NCI-H460 (cell line): Measurements from ENCODE around the gene SH3RF3. TPM values are rescaled to one million over a fixed set of nuclear protein-coding genes. Genes with fewer than 3 reads are reported as not detected.

ENCODE experiments used
- DNase-seq: peaks from one replicate; pipeline ENCODE4 v3.0.0-alpha.2; 2016; ENCODE audit warnings: low read depth; ENCODE audit errors: extremely low read depth
- total RNA-seq: library from RNA; depleted of rRNA; stranded (reverse); fragments of >200 nt; shearing (Covaris generic); gene quantifications from 2 replicates; pipeline ENCODE4 v1.2.3, GENCODE V29; 2014

Gene SH3RF3
- total RNA-seq, 1 experiment from 2014 or later, result 0.32 TPM

DNA sequence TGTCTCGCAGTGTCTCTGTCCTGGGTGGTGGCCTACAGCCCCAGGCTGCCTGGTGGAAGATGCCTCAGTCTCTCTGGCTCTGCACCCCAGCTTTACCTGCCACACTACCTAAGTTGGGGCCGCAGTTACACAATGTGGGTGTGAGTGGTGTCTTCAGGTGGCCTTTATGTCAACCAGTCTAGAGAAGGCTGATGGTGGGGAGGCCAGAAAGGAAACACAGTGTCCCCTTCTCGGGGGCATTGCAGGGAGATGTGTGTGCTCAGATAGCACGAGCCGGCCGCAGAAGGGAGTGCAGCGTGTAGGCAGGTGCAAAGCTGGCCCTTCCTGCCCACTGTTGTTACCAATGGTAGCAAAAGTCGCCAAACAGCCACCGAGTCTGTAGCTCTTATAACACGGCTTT is 216.1 kb downstream of the SH3RF3 start:
- no peak for DNase-seq

- no peak for DNase-seq
Measured at GRCh38 chr2:109345653-109346480, 216.9 kb downstream of the SH3RF3 start.

DNA sequence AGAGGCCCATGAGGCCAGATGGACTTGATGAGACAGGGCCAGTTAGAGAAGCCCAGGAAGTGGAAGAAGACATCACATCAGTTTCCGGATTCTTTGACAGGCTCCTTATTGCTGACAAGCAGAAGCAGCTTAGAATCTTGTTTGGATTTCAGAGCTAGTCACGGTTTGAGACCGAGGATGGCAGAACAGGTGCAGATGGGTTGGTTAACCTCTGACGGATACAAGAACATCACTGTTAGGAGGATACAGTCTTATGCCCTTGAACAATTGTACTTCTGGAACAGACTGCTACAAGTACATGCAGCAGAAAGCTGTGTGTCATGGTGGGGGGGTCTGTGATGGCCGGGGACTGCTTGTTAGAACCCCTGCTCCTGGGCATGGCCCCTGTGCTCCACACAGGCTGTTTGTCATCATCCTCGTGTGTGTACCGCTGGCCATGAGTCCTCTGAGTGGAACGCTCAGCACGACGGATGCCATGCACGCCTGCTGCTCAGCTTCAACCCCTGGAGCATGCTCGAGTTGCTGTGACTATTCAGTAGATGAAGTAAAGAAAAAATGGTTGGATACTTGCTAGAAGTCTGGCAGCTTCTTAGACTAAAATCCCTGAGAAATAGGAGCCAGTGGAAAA is 217.7 kb downstream of the SH3RF3 start:
- no peak for DNase-seq

DNA sequence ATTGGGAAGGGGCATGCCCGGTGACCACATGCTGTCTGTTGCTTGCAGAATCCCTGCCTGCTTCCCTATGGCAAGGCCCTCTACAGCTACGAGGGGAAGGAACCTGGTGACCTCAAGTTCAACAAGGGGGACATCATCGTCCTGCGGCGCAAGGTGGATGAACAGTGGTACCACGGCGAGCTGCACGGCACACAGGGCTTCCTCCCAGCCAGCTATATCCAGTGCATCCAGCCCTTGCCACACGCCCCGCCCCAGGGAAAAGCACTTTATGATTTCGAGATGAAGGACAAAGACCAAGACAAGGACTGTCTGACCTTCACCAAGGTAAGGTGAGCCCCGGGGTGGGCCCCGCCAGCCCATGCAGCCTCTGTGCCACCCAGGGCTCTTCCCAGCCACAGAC is 218.6 kb downstream of the SH3RF3 start:
- DNase-seq, result no peak

GRCh38 chr2:109348190-109348589 is 219.2 kb downstream of the SH3RF3 start:
- DNase-seq, result no peak

- DNase-seq, result no peak
Measured at GRCh38 chr2:109348671-109349502, 219.9 kb downstream of the SH3RF3 start.

- no peak for DNase-seq
Measured at GRCh38 chr2:109349503-109350465, 220.8 kb downstream of the SH3RF3 start.

DNA sequence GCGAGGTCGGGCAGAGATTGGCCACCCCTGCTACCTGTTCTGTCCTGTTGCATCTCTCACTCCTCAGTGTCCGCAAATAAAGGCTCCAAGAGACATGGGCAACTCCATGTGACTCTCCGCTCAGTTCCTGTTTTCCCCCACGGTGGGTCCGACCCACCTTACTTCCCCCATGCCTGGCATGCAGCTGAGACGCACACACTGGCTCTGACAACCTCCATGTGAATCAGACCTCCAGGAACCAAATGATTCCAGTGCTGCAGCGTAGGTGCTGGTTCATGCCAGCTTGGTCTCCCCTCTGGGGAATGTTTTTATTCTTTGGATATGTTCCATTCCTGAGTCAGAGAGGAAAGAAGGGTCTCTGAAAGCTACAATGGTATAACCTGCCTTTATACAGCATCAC is 221.5 kb downstream of the SH3RF3 start:
- DNase-seq, result no peak

- no peak for DNase-seq
Measured at GRCh38 chr2:109351164-109351756, 222.3 kb downstream of the SH3RF3 start.

DNA sequence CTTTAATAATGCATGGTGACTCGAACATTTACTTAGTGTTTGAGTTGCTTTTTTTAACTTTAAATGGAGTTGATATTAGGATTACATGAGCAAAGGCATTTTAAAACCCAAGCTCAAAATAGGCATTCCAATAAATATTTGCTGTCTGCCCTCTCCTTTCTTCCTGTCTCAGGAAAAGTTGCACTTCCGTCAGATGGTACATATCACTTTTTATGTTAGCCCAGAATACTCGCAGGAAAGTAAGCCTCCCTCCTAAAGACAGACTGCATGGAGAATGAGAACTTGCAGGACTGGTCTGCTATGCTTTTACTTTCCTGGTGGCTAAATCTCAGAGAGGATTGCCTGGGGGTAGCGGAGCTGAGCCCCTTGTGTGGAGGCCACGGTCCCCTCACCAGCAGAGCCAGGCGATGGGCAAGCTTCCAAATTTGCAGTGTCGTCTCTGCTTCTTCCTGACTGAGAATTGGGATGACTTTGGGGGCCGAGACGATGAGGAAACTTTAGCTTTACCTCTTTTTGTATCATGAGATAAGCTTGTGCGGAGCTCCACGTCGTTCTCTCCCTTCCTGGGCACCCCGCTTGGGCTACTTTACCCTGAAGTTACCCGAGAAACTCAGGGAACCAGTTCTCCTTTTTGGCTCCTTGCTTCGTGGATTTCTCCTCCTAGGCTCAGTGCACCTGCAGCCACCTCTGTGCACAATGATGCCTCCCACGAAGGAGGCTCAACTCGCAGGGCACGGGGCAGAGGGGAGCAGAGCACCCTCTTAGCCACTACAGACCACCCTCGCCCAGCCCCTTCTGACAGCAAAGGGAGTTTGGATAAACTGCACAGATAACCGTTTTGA is 223.3 kb downstream of the SH3RF3 start:
- no peak for DNase-seq

DNA sequence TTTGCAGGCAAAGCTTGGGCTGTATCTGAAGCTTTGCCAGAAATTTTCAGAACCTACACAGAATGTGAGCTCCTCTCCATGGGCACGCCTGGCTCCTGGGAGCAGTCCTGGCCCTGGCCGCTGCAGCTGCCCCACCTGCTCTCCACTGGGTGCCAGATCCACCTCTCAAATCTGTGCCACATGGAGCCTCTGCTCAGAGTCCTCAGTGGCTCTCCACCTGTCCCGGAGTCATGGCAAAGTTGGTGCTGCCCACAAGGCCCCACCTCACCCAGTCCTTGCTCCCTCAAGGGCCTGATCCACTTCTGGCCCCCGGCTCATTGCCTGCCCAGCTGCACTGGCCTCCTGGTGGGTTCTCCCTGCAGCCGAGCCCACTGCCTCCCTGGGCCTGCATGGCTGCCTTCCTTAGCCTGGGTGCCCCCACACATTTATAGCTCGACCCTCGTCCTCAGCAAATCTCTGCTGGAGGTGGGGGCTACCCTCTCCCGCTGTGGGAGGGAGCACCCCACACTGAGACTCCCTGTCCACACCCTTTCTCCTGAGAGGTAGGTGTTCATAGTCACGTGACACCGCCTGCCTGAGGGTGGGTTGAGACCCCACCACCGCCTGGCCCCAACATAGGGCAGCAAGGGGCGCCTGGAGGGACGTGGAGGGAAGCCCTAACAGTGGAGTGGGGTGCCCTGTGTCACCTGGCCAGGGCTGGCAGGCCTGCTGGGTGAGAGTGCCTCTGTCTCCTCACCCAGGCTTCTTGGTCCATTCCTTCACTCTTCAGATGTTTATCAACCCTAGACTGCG is 224.1 kb downstream of the SH3RF3 start:
- no peak for DNase-seq

GRCh38 chr2:109353806-109354745 is 225.1 kb downstream of the SH3RF3 start:
- DNase-seq, result no peak

DNA sequence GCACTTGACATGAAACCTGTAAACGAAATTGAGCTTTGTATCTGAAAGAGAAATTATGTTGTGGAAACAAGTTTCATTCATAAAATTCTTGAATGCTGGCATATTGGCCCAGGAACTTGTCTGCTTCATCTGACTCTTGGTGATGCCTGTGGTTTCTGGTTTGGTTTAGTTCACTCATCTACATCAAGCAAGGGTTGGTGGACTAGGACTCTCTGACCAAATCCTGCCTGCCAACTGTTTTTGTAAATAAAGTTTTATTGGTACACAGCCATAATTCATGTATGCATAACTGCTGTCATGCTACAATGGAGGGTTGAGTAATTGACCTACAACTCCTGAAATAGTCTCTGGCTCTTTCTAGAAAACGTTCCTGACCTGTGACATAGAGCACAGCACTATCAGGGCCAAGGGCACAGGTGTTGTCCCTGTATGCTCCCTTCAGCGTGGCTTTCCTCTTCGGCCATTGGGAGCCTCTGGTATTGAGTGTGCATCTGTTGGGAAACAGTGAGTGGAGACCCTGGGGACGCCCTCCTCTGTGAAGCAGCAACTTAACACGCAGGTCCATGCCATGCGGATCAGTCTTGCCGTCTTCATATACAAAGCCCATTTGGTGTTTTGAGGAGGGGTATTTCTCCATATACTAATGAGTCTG is 226.3 kb downstream of the SH3RF3 start:
- no peak for DNase-seq

- no peak for DNase-seq
Measured at GRCh38 chr2:109356324-109357035, 227.5 kb downstream of the SH3RF3 start.

- no peak for DNase-seq
Measured at GRCh38 chr2:109364217-109364616, 235.2 kb downstream of the SH3RF3 start.

DNA sequence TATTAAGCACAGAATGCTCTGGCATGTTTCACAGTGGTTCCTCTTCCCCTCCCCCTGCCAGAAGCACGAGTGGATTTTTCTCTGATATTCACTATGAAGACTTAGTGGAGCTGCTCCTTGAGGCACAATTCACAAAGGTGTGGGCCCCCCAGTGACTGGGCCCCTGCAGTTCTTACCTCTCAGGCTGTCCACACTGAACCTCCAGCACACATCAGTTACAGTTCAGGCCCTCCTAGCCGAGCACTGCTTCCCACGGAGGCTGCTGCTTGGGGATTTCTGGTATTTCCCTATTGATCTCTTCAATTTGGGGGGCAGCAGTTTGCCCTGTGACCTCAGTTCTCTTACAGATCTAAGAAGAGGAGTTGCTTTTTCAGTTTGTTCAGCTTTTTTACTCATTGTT is 236.1 kb downstream of the SH3RF3 start:
- DNase-seq, result no peak
